Spinal cord (tissue), 10 donors: ENCODE data around the gene CYB561D1. TPM values are rescaled to one million over a fixed set of nuclear protein-coding genes. Genes with fewer than 3 reads are reported as not detected.
A peak's percentile ranks its signal among the peaks of the same experiment; 100 is the strongest.

Experiments used
- DNase-seq, 6 donors: peaks; one replicate each; pipeline versions ENCODE4 v3.0.0 to v3.0.0-alpha.2; 2013 to 2015; ENCODE audit warnings: low spot score in 6 of 6, low read depth in 4 of 6
- H3K27ac ChIP-seq: one replicate; pipeline ENCODE4 v1.5.1; 2013; ENCODE audit warnings: low read depth, low read length, control low read depth
- H3K27me3 ChIP-seq: one replicate; pipeline ENCODE4 v1.6.1; 2013; ENCODE audit warnings: low read length; ENCODE audit not compliant: control insufficient read depth, insufficient read depth
- H3K36me3 ChIP-seq: one replicate; pipeline ENCODE4 v1.6.1; 2013; ENCODE audit warnings: low read length; ENCODE audit not compliant: control insufficient read depth, insufficient read depth
- H3K4me1 ChIP-seq: one replicate; pipeline ENCODE4 v1.6.1; 2013; ENCODE audit warnings: low read length; ENCODE audit not compliant: control insufficient read depth, insufficient read depth
- H3K4me3 ChIP-seq: one replicate; pipeline ENCODE4 v1.5.1; 2013; ENCODE audit warnings: low read depth, low read length, control low read depth
- H3K9me3 ChIP-seq: one replicate; pipeline ENCODE4 v1.6.1; 2013; ENCODE audit warnings: low read length; ENCODE audit not compliant: control insufficient read depth, insufficient read depth
- WGBS: methylation state at CpG from one replicate; pipeline ENCODE4 v1.1.5; 2013; ENCODE audit warnings: missing lambda C conversion rate; ENCODE audit not compliant: insufficient coverage; 5-methylcytosine and 5-hydroxymethylcytosine counted together
- polyA plus RNA-seq, 2 donors: library from polyadenylated mRNA; unstranded; fragments of 120-200 nt; gene quantifications; one replicate each; pipeline ENCODE4 v1.2.1, GENCODE V29; 2013; ENCODE audit not compliant: insufficient read length in 2 of 2
- total RNA-seq, 2 donors: library from RNA; depleted of rRNA in 1 of 2; stranded (reverse); fragments of 120-200 nt in 1 of 2; fragments of >200 nt in 1 of 2; gene quantifications; one replicate each; pipeline versions ENCODE4 v1.2.3 to v1.2.4, GENCODE V29; 2013 to 2014
- donor health status: healthy.

CYB561D1 gene
- total and polyA plus RNA-seq, 4 donors = 4.7 to 8.5 (median 6.8) TPM

DNA sequence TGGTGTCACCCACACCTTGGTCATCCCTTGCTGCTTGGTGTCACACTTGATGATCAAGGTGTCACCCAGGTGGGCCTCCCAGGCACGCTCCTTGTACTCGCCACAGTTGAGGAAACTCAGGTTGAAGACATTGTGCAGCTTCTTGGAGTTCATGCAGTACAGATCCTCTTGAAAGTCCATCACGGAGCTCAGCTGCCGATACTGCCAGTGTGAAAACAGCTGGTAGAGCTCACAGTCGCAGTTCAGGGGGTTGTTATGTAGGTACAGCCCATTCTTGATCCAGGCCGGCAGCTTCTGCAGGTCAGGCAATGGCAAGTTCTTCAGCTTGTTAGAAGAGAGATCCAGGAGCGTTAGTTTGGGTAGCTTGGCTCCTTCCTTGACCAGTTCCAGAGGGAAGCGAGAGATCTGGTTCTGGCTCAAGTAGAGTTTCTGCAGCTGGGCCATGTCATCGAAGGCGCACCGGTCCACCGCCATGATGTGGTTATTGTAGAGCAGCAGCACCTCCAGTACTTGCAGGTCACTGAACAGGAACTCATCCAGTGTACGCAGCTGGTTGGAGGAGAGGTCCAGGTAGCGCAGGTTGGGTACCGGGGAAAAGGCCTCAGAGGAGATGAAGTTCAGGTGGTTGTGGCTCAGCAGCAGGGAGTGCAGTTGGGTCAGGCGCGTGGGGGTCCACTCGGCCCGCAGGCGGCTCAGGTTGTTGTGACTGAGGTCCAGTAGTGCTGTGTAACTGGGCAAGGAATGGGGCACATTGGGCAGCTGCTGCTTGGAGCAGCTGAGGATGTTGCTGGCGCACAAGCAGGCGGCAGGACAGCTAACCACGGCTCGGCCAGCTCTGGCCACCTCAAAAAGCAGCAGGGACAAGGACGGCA lies 14.3 kb downstream of the CYB561D1 start:
- Histone ChIP-seq H3K4me3 (no peak overlapping the region), H3K27me3 (peaks cover 2% of the 10 kb centered on the region), H3K36me3 (peaks cover 20% of the 10 kb centered on the region), H3K9me3 (no peaks in the 10 kb centered on the region), H3K4me1 (peaks cover 20% of the 10 kb centered on the region), H3K27ac (no peak overlapping the region)
- DNase-seq = no peak
- WGBS = 86% methylated on average over 25 of the region's 25 CpGs

DNA sequence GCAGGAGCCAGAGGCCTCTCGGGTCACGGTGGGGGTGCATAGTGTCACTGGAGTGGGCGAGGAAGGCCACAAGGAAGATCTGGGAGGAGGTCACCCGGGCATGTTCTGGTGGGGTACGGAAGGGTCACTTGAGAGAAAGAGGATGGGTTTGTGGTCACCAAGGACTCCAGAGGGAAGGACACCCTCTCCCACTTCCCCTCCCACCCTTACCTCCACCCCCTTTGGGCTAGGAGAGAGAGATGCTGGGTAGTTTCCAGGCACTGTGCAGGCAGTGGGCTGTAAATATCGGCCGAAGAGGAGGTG lies 14.9 kb downstream of the CYB561D1 start:
- no peaks in the 10 kb centered on the region for H3K9me3 ChIP-seq
- DNase-seq = no peak
- H3K4me1 ChIP-seq = peaks cover 20% of the 10 kb centered on the region
- H3K36me3 ChIP-seq = peaks cover 20% of the 10 kb centered on the region
- peaks cover 2% of the 10 kb centered on the region for H3K27me3 ChIP-seq
- no peak overlapping the region for H3K27ac ChIP-seq
- H3K4me3 ChIP-seq = peak overlapping the region; percentile 43
- 50% methylated on average over 5 of the region's 7 CpGs for WGBS

DNA sequence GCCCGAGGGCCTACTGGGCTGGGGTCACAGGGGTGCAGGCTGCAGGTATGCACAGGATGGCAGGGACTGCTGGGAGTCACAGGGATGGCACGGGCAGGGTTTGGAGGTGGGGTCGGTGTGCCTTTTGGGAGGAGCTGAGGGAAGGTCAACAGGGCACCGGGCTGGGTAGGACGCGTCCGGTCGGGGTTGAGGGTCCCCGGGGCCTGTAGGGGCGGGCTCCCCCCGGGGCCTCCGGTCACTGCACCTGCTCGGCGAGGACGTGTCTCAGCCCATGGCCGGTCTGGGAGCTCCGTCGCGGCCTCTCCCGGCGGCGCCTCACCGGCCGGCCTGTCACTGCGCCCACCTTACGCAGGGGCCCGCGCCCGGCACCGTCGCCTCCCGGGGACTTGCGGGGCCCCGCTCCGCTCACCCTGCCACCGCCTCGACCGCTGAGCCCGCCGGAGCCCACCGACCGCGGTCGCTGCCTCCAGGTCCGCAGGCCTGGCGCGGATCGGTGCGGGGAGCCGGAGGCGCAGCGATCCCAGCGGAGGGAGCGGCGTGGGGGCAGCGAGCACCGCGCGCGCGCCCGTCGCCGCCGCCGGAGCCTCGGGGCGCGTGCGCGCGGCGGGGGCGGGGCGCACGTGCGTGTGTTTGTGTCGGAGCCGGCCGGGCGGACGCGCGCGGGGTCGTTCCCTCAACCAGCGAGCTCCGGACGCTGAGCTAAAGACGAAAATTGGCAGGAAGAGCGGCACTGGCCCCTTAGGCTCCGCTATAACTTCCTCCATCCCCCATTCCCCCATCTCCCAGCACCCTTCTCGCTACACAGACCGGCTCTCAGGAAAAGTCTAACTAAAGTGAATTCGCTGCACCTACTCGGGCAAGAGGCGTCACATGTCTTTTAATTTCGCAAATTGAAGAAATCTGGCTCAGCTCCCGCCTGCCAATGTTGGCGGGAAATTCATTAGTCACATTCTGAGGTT lies 15.6 kb downstream of the CYB561D1 start, which contains the start of gene AMIGO1:
TSS of gene AMIGO1 (minus strand) at position 552 of the 959 bp plus-strand sequence. CDS start 815 bp downstream, outside the sequence.
- Histone ChIP-seq H3K27me3 (peaks cover 2% of the 10 kb centered on the region), H3K4me1 (peaks cover 20% of the 10 kb centered on the region), H3K4me3 (peak within 1 kb of the TSS; percentile 78), H3K27ac (no peak within 1 kb of the TSS), H3K36me3 (peaks cover 20% of the 10 kb centered on the region), H3K9me3 (no peaks in the 10 kb centered on the region)
- DNase-seq = peak in 4 of 6 donors; percentile 50 to 91 (median 76)
- under 1% methylated on average over 98 of the region's 100 CpGs for WGBS

DNA sequence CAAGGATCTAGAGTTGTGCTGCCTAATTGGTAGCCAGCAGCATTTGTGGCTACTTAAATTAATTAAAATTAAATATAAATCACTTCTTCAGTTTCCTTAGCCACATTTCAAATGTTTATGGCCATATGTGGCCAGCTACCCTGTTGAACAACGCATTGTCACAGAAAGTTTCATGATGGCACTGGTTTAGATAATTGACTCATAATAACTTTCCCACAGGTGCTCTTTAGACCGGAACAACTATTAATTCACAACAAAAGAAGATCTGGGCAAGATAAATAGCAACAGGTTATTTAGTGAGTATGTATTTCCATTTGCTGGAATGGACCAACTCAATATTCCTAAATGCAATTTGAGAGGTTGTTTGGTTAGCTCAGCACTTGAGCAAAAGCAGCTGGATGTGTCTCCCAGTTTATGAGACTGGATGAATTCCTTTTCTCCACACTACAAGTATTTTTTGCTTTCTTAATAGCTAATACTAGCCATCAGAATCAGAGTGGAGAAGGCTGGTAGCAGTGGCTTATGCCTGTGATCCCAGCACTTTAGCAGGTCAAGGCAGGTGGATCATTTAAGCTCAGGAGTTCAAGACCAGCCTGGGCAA lies 19.3 kb downstream of the CYB561D1 start:
- DNase-seq = no peak
- H3K4me3 ChIP-seq = no peak overlapping the region
- peaks cover 16% of the 10 kb centered on the region for H3K4me1 ChIP-seq
- no peaks in the 10 kb centered on the region for H3K9me3 ChIP-seq
- H3K27me3 ChIP-seq = peaks cover 2% of the 10 kb centered on the region
- peaks cover 5% of the 10 kb centered on the region for H3K36me3 ChIP-seq
- WGBS = no CpG with 5 or more reads among the region's 2 CpGs
- H3K27ac ChIP-seq = no peak overlapping the region

- Histone ChIP-seq H3K4me1 (peaks cover 7% of the 10 kb centered on the region), H3K4me3 (no peak overlapping the region)
Measured at GRCh38 chr1:109514846-109515245, 21.0 kb downstream of the CYB561D1 start.

GRCh38 chr1:109516872-109517271 lies 23.0 kb downstream of the CYB561D1 start:
- H3K4me3 ChIP-seq = no peak overlapping the region
- no peak overlapping the region for H3K27ac ChIP-seq
- peaks cover 6% of the 10 kb centered on the region for H3K27me3 ChIP-seq
- no peaks in the 10 kb centered on the region for H3K36me3 ChIP-seq
- 83% methylated on average over 3 of the region's 5 CpGs for WGBS
- DNase-seq = no peak
- peaks cover 9% of the 10 kb centered on the region for H3K4me1 ChIP-seq
- no peaks in the 10 kb centered on the region for H3K9me3 ChIP-seq

More at GRCh38 chr1:109514846-109515245, 21.0 kb downstream of the CYB561D1 start:
- Histone ChIP-seq H3K27ac (no peak overlapping the region), H3K9me3 (no peaks in the 10 kb centered on the region), H3K36me3 (no peaks in the 10 kb centered on the region), H3K27me3 (peaks cover 2% of the 10 kb centered on the region)
- no peak for DNase-seq
- WGBS = 79% methylated on average over 2 of the region's 3 CpGs

- Histone ChIP-seq H3K36me3 (no peaks in the 10 kb centered on the region), H3K9me3 (no peaks in the 10 kb centered on the region), H3K4me3 (no peak overlapping the region), H3K4me1 (peaks cover 9% of the 10 kb centered on the region), H3K27ac (no peak overlapping the region), H3K27me3 (peaks cover 6% of the 10 kb centered on the region)
- no peak for DNase-seq
- WGBS = 86% methylated on average over 4 of the region's 5 CpGs
Measured at GRCh38 chr1:109517337-109517736, 23.4 kb downstream of the CYB561D1 start.

DNA sequence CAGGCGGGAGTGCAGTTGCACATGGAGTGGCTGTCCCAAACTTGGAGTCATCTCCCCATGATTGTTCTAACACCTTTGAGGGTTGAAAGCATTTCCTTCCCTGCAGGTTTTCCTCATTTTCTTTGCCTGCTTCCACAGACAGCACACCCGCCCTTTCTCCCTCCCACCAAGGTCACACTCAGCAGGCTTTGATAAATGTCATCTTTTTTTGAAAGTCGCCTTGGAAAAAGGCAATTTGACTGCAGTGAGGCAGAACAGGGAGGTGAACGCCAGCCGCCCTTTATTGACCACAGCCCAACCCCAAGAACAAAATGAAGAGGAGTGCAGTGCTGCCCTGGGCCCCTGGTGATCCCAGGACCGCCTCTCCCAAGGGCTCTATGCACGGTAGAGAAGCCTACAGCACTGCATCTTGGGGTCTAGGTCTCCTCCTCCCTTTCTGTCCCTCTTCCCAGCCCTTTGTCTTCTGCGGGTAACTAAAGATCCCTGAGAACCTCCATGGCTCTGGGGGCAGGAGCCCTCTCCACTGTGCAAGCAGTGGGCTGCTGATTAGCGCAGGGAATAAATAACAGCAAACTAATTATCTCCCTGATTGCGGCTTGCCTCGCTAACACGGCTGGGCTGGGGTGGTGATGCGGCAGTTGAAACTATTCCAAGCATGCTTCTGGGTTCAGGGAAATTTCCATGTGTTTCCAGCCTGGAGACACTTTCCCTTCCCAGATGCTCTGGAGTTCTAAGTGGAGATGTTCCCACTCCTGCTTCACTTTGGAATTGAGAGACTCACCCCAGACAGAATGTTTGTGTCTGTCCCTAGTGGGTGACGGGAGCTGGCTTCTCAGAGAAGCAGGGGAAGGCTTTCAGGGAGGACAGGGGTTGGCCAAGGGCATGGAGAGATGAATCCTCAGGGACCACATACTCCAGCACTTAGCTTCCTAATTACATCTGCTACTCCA lies 27.4 kb downstream of the CYB561D1 start:
- H3K4me3 ChIP-seq = no peak overlapping the region
- no peak overlapping the region for H3K27ac ChIP-seq
- 31% methylated on average over 6 of the region's 14 CpGs for WGBS

More for the DNA sequence above, 27.4 kb downstream of the CYB561D1 start:
- peaks cover 8% of the 10 kb centered on the region for H3K27me3 ChIP-seq
- H3K36me3 ChIP-seq = no peaks in the 10 kb centered on the region
- peaks cover 9% of the 10 kb centered on the region for H3K4me1 ChIP-seq
- DNase-seq = peak in 1 of 6 donors; percentile 66
- no peaks in the 10 kb centered on the region for H3K9me3 ChIP-seq
